GM19463 (cell line): Measurements from ENCODE around the gene CPNE6.

Experiments used
- ATAC-seq: cut with Tn5 transposase; IDR thresholded peaks from one replicate; pipeline ENCODE4 v1.9.1; 2021; ENCODE audit warnings: mild to moderate bottlenecking, moderate library complexity; ENCODE audit not compliant: unreplicated experiment

The CPNE6 gene

DNA sequence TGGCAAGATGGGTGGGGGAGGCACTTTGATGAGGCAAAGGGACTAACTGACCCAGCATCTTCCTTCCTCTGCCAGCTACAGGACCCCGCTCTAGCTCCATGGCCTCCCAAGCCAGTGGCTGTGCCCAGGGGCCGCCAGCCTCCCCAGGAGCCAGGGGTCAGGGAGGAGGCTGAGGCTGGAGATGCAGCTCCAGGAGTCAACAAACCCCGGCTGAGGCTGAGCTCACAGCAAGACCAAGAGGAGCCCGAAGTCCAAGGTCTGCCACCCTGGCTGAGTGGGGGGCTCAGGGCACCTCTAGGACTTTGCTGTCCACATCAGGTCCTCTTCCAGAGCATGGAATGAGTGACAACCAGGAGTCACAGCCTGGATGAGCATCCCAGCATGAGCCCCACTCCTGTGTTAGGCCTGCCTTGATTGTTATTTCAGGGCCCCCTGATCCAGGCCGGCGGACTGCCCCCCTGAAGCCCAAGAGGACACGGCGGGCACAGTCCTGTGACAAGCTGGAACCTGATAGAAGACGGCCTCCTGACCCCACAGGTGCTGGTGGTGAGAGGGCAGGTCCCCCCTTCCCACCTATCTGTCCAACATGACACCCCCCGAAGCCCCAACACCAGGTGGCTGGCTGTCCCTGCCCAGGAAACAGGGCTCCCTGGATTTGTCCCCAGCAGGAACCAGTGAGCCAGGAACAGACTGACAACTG is 2.5 kb upstream of the CPNE6 start:
- ATAC-seq, result no peak

DNA sequence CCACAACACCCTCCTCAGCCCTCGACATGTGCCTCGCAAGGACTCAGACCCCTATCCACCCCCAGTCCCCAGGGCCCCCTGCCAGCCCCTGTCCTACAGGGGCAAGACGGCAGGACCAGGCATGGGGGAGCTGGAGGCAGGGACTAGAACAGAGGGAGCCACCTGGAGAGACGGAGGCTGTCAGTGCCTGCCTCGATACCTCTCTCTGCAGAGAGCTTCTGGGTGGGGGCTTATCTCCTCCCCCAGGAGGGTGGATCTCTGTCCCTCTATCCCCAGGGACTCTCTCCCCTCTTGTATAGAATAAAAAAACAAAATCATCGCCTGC is 2.0 kb upstream of the CPNE6 start:
- ATAC-seq, result no peak

DNA sequence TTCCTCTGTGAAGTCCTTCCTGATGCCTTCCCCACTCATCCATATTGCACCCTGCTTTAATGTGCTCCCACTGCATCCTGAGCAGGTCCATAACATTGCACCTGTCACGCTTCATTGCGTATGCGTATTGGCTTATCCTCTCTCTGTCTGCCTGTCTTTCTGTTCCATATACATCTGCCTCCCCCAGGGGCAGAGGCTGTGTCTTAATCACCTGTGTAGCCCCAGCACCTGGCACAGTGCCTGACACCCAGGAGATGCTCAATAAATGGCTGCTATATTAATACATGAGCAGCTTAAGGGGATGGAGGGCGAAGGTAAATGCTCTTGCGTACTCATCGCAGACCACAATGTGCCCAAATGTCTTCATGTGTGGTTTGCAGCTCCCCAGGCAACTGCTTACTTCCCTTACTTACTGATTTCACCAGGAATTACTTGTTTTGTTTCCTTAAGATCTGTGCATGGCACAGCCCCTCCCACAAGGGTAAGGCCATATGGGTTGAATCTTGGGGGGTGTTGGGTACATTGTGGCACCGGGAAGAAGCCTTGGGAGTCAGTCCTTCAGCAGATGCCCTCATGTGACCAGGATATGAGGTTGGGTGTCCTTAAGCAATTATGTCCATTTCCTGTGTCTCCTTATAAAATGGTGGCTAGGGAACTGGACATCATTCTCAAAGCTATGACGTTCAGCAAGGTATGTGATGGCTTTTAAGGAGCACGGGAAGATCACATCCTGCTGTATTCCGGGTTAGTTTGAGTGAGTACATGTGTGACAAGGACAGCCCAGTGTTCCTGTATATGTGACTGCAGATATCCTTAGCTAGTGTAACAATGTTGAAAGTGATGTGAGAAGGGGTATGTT is 848 bp upstream of the CPNE6 start:
- no peak for ATAC-seq

DNA sequence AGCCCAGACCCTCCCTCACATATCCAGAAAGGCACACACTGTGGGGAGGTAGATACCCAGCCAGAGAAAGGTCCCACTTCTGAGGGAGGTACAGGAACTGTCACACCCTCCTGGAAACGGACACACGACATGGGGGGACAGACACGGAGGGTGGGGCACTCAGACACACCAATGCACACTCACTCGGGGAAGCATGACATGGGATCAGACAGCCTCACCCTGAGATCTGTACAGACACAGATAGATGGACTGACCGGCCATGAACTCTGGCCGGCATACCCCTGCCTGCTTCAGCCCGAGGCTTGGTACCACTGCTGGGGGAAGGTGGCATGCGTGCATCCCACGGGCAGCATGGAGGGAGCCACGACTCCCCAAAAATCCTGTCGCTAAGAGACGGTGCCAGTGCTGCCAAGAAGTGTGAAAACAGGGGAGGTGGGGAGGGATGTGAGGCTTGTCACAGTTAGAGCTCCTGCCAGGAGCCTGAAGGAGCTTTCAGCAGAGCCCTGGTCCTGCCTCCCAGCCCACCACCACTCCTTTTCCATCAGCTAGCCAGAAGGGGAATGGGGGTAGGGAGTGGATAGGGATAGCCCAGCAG is 571 bp downstream of the CPNE6 start:
- no peak for ATAC-seq

DNA sequence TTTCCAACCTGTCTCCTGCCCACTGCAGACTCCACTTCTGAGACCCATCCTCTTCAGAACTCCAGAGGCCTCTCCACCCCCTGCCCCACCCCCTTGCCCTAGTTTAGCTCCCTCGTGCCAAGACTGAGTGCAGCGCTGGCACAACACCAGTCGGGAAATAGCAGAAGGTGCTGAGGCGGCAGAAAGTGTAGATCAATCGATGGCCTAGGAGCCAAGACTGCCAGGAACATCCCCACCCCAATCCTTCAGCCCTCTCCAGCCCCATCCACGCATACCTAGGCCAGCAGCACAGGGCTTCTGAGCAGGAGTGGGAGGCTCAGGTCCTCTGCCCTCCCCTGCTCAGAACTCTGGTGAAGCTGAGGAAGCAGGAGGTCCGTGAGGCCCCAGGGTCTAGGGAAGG is 1.1 kb downstream of the CPNE6 start:
- ATAC-seq, result no peak

DNA sequence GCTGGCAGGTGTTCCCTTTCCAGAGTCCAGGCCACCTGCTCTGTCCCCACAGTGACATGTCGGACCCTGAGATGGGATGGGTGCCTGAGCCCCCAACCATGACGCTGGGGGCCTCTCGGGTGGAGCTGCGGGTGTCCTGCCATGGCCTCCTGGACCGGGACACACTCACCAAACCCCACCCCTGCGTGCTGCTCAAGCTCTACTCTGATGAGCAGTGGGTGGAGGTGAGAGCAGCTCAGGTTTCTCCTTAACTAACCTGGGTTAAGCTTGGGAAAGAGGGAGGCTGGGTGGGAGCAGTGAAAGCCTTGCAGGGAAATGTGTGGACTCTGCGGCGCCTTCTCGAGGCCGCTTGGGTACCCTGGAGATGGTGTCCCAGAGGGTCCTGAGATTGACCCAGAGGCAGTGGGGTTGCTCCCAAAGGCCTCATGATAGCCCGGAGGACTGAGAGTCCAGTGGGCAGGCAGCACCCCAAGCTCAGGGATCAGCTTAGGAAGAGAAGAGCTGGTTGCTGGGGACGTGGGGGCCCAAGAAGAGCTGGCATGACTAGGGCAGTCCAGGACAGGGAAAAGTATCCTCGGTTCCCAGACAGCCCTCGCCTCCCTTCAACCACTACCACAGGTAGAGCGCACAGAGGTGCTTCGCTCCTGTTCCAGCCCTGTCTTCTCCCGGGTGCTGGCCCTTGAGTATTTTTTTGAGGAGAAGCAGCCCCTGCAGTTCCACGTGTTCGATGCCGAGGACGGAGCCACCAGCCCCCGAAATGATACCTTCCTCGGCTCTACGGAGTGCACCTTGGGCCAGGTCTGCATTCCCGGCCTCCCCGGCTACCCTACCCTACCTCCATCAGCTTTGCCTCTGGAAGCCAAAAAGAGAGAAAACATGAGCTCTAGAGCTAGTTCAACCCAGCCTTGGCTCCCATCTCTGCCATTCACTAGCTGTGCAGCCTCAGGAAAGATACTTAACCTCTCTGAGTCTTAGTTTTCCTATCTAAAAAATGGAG is 1.8 kb downstream of the CPNE6 start:
- no peak for ATAC-seq

DNA sequence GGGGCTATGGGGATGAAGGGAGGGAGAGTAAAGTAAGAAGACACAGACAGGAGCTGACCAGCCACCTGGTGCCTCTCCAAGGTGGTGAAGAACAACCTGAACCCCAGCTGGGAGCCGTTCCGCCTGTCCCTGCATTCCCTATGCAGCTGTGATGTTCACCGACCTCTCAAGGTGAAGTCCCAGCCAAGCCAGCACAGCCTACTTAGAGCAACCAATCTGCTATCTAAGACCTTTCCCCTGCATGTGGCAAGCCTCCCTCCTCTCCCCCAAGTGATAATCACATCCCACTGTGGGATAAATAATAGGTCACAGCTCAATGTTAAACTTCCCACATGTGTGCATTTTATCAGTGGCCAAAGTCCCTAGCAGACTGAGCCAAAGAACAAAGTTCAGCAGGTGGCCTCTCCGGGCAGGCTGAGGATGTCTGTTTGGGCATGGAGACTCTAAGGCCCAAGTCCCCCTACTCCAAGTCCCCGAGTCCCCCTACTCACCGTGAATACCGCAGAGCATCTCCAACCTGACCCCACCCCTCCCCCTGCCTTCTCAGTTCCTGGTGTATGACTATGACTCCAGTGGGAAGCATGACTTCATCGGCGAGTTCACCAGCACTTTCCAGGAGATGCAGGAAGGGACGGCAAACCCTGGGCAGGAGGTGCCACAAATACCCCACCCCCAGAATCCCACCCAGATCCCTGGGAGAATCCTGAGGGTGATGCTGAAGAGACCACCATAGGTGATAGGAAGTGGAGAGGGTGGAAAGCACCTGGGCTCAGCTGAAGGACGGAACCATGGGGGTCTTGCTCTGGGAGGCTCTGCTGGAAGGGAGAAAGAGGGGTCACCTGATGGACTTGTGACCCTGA is 3.5 kb downstream of the CPNE6 start:
- ATAC-seq, result no peak

DNA sequence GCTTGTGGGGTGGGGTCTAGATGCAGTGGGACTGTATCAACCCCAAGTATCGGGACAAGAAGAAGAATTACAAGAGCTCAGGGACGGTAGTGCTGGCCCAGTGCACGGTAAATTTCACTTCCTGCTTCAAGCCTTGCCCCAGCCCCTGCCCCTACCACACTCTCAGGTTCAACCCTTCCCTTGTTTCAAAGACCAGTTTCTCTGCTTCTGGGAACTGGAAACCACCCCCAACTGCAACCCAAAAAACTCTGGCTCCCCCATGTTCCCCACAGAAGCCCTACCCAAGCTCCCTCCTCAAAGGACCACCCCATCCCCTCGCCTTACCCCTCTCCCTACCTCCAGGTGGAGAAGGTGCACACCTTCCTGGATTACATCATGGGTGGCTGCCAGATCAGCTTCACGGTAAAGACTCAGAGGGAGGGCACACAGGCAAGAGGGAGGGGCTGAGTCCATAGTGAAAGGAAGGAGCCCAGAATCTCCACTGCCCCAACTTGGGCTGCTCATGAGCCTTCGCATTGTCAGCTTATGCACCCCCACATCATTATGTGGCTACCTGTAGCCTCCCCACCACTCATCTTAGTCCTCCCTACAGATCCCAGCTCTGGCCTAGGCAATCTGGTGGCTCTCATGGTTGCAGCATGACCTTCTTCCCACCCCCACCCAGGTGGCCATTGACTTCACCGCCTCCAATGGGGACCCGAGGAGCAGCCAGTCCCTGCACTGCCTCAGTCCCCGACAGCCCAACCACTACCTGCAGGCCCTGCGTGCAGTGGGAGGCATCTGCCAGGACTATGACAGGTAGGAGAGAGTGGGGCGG is 4.3 kb downstream of the CPNE6 start:
- peak; percentile 66 for ATAC-seq

DNA sequence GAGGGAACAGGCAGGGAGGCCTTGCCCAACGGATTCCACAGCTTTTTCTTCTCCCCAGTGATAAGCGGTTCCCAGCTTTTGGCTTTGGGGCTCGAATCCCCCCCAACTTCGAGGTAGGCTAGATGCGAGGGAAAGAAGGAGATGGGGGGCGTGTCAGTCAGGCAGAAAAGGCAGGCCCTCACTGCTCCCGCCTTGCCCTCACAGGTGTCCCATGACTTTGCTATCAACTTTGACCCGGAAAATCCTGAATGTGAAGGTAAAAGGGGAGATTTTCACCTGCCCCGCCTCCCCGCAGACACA is 4.9 kb downstream of the CPNE6 start:
- no peak for ATAC-seq

DNA sequence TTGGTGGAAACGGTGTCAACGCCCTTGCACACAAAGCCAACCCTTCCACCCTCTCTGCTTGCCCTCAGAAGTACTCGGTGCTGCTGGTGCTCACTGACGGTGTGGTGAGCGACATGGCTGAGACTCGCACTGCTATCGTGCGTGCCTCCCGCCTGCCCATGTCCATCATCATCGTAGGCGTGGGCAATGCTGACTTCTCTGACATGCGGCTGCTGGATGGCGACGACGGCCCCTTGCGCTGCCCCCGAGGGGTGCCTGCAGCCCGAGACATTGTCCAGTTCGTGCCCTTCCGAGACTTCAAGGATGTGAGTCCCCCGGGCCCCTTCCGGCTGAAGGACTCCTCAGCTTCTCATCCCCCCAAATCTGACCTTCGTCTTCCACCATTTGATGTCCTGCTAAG is 5.7 kb downstream of the CPNE6 start:
- ATAC-seq, result no peak

DNA sequence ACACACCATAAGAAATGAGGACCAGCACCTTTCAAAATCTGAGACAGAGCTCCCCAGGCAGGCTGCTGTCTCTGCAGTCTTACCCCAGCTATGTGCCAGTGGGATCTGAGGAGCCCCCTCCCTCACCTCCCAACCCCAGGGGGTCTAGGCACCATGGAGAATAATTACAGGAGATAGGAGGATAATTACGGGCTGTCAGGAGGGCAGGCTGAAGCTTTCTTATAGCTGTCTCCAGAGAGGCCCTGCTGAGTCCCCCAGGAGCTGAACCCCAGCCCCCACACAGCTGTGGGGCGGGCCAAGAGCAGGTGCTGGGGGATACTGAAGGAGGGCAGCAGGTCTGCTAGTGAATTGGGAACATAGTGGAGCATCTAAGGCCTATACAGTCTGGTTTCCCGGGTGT is 6.8 kb downstream of the CPNE6 start:
- no peak for ATAC-seq

DNA sequence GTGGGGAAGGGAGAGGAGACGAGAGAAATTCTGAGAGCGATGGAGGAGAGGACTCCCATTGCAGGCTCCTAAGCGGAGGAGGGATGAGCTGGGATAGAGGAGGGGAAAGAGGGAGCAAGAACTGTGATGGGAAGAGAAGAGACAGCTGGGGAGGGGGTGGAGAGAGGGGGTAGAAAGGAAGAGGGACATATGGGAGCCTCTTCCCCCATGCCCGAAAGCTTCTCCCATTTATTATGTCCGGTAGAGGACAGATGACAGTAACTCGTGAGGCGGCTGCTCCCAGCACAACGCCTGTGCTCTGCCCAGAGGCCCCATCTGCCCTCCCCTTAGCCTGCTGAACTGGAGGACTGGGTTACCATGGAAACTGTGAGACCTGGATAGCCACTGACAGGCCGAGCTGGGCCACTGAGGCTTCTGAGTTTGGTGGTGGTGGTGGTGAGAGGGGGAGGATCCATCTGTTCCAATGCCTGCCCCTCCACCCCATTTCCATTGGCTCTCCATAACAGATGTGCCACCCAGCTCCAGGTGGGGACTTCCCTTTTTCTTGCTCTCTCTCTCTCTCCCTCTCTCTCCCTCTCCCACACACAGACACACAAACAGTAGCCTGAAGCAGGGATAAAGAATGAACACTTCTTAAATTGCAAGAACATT is 8.3 kb downstream of the CPNE6 start:
- no peak for ATAC-seq

DNA sequence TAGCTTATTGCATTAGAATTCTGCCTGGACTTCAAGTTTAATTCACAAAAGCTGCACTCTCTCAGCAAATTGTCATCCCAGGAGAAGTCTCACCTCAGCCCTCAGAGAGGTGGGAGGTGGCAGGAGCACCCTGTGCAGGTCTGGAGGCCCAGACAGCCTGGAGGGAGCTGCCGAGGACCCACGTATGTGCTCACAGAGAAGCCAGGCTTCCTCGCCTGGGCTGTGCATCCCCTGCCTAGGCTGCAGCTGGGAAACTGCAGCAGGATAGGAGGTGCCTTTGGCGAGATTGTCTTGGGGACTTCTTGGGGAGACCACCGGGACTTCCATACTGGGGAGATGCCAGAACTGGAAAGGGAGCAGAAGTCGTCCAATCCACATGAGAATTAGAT is 8.8 kb downstream of the CPNE6 start:
- no peak for ATAC-seq

DNA sequence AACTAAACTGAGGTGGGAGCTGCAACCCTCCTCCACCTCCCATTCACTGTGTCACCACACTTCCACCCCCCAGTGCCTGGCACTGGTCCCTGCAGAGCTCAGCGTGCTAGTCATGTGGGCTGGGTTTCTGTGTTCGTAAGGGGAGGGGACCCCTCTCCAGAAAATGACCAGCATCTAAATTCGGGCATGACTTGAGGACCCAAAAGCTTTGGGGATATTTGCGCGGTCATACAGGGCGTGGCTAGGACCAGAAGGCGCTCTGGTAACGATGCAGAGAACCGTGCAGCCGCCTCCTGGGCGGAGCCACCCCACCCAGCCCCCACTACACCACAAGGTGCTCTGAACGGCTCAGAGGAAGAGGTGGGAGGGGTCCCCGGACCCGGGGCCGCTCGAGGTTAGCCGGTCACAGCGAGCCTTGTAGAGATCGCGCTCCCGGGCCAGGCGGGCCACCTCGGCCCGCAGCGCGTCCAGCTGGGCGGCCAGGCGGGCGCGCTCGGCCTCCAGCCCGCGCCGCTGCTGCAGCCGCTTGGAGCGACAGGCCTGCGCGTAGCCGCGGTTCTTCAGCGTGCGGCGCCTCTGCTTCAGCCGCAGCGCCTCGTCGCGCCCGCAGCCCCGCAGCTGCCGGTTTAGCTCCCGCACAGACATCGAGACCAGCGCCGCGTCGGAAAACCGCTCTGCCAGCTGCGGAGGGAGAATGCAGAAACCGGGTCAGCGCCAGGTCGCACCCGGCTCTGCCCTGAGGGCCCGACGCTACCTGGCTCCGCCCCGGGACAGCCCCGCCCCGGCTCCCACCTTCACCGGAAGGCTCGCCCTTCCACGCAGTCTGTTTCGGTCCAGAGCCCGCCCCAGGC is 9.8 kb downstream of the CPNE6 start:
- peak; percentile 91 for ATAC-seq

DNA sequence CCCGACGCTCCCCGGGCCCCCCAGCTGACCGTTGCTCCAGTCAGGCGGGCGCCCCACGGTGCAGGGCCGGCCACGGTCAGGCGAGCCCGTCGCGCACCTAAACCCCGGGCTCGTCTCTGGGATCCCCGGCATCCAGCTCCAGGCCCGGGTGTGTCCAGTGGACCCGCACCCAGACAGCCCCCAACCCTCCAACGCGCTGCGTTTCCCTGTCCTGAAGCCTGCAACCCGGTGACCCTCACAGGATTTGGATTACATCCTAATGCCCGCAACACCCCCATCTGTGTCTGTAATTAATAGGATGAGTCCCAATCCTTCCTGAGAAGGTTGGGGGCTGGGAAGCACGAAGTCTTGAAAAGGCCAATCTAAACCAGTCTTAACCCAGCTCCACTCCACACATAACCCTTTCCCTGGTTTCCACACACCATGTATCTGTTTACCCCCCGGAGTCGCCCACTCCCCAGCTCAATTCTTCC is 10.4 kb downstream of the CPNE6 start:
- ATAC-seq, result no peak

DNA sequence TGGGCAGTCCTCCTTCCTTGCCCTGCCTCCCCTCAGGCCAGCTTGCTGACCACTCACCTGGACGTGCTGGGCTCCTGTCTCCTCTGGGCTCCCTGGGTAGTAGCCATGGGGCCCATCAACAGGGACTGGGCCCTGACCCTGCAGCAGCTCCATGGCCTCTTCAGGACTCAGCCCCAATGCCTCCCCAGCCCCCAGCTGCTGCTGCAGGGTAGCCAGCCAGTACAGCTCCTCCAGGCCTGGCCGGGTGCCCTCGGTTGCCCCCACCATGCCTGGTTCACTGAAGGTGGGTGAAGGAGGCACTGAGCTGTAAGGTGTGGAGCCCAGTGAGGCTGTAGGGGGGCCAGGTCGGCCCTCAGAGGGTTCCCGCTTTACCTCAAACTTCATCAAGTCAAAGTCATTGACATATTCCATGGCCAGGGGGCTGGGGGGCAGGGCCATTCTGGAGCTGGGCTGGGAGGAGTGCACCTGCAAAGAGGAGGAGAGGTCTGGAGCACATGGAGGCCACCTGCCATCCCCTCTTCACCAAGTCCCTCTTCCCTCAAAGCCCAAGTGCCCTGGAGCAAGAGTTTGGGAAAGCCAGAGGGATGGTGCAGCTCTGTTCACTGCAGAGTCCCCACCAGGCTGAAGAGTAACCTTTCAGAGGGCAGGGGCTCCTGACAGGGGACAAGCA is 11.2 kb downstream of the CPNE6 start:
- ATAC-seq, result no peak

DNA sequence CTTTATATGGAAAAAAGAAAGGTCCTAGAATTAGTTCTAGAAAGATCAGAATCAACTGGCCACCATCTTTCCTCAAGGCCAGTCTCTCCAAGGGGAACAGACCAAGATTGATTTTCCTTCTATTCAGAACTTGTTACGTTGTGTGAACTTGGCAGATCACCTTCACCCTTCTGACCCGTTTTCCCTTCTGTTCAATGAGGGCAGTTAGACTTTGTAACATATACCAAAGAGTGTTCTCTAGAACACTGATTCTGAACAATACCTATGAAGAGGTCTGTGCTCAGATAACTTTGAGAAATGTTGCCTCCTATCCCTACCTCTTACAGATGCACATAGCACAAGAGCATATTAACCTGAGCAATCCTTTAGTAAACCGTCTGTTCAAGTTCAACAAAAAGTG is 12.1 kb downstream of the CPNE6 start:
- ATAC-seq, result no peak
